SJSA1 (cell line): ENCODE results near the gene TENT5A. TPM values are rescaled to one million over a fixed set of nuclear protein-coding genes. Genes with fewer than 3 reads are reported as not detected.

Source experiments
- DNase-seq, 2 experiments: peaks; one replicate each; pipeline ENCODE4 v3.0.0-alpha.2; 2015 to 2020; ENCODE audit warnings: low spot score in 2 of 2, low read depth in 1 of 2
- H3K27ac ChIP-seq: fragments of 250-450 bp; sonication (Bioruptor Pico); 2 replicates; pipeline ENCODE4 v1.5.1; 2020; ENCODE audit warnings: mild to moderate bottlenecking, moderate library complexity
- H3K27me3 ChIP-seq: fragments of 250-450 bp; sonication (Bioruptor Pico); replicated peaks from 2 replicates; pipeline ENCODE4 v1.5.1; 2020; ENCODE audit warnings: mild to moderate bottlenecking, moderate library complexity
- H3K36me3 ChIP-seq: fragments of 250-450 bp; sonication (Bioruptor Pico); 2 replicates; pipeline ENCODE4 v1.5.1; 2020; ENCODE audit warnings: mild to moderate bottlenecking
- H3K4me1 ChIP-seq: fragments of 250-450 bp; sonication (Bioruptor Pico); replicated peaks from 2 replicates; pipeline ENCODE4 v1.6.1; 2021; ENCODE audit warnings: mild to moderate bottlenecking
- H3K4me3 ChIP-seq: fragments of 250-450 bp; sonication (Bioruptor Pico); 2 replicates; pipeline ENCODE4 v1.5.1; 2020; ENCODE audit warnings: mild to moderate bottlenecking
- H3K9me3 ChIP-seq: fragments of 250-450 bp; sonication (Bioruptor Pico); replicated peaks from 2 replicates; pipeline ENCODE4 v1.5.1; 2020; ENCODE audit warnings: mild to moderate bottlenecking
- total RNA-seq: library from RNA; depleted of rRNA; stranded (reverse); fragments of >200 nt; shearing (Covaris generic); gene quantifications from 2 replicates; pipeline ENCODE4 v1.2.3, GENCODE V29; 2014

The TENT5A gene
- total RNA-seq, 1 experiment from 2014 or later: 12.8 TPM

DNA sequence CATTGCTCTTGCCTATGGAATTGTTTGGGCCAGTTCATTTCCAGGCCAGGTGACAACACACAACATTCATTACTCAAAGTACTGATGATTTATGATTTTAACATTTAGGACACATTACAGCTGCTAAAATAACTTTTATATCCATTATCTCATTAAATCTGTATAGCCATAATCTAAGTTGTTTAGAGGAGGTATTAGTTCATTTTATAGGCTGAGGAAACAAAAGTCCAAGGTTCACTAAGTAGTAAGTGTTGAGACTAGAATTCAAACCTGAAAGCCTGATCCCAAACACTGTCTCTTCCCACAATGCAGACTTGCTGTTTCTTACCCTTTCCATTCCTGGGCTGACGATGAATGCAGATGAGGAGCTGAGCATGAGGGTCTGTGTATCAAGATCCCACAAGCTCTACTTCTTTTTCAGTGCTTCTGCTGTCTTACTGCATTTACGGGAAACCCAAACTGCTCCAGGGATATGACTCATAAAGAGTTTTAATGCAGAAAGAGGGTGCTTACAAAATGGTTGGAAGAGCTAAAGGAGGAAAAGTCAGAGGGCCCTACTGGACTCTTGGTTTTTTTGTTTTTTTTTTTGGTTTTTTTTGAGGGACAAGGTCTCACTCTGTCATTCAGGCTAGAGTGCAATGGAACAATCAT lies 17.9 kb downstream of the TENT5A start:
- H3K36me3 ChIP-seq: no peaks in the 10 kb centered on the region
- H3K4me1 ChIP-seq: no peaks in the 10 kb centered on the region
- H3K9me3 ChIP-seq: no peaks in the 10 kb centered on the region; the same call in 1 of the 2 replicates
- no peak for DNase-seq
- no peak overlapping the region for H3K4me3 ChIP-seq
- no peaks in the 10 kb centered on the region for H3K27me3 ChIP-seq
- H3K27ac ChIP-seq: no peak overlapping the region

DNA sequence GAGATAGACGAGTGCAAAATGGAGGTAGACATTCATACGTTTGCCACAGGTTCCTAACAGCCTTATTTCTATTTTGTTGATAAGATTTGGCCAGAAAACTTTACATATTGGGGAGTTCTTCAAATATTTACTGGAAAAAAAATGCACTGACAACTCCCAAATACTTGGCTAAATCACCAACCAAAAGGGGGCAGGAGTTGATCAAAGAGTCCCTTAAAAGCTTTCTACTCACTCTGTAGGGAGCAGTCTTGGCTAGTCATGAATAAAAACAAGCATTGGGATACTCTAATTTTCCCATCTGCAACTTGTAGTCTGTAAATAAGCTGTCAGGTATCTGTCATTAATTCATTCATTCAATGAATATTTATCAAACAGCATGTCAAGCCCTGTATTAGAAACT lies 18.4 kb downstream of the TENT5A start:
- Histone ChIP-seq H3K36me3 (no peaks in the 10 kb centered on the region), H3K9me3 (no peaks in the 10 kb centered on the region; the same call in 1 of the 2 replicates), H3K27me3 (no peaks in the 10 kb centered on the region), H3K4me3 (no peak overlapping the region), H3K4me1 (no peaks in the 10 kb centered on the region), H3K27ac (no peak overlapping the region)
- no peak for DNase-seq

DNA sequence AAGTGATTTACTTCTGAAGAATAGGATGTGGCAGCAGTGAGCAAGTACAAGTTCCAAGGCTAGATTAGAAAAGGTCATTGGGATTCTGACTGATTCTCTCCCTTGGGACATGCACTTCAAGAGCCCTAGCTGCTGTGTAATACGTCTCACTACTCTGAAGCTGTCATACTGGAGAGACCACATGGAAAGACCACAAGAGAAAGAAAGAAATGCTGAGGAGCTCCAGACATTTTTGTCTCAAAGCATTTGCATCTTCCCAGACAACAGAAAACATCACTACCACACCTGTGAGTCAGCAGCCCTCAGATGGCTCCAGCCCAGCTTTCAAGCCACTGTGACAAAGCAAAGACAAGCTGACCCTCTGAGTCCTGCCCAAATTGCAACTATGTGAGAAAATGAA lies 20.7 kb downstream of the TENT5A start:
- Histone ChIP-seq H3K27me3 (no peaks in the 10 kb centered on the region), H3K9me3 (no peaks in the 10 kb centered on the region; the same call in 1 of the 2 replicates), H3K4me1 (no peaks in the 10 kb centered on the region), H3K36me3 (no peaks in the 10 kb centered on the region), H3K27ac (no peak overlapping the region), H3K4me3 (no peak overlapping the region)
- no peak for DNase-seq

DNA sequence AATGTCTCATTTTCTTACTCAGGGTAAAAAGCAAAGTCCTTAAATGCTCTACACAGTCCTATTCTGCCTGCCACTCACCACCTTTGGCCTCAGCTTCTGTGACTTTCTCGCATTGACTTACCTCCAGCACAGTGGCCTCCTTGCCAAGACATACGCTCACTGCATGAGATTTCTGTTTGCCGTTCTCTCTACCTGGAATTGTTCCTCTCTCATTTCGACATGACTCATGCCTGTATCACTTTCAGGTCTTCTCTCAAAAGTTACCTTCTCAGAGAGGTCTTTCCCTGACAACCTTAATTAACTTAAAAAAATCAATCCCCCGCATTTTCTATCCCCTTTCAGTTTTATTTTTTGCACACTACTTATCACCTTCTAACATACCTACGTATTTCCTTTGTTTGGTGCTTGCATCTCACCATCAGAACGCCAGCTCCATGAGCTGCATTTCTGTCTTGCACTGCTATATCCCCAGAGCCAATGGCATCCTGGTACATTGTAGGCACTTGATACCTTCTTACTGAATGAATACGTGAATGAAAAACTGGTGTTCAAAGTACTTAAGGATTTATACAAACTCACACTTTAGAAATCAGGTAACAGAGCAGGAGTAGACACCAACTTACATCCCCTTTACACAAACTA lies 24.5 kb downstream of the TENT5A start:
- Histone ChIP-seq H3K4me1 (no peaks in the 10 kb centered on the region), H3K27me3 (no peaks in the 10 kb centered on the region), H3K4me3 (no peak overlapping the region), H3K36me3 (no peaks in the 10 kb centered on the region), H3K27ac (no peak overlapping the region), H3K9me3 (no peaks in the 10 kb centered on the region)
- DNase-seq: no peak

DNA sequence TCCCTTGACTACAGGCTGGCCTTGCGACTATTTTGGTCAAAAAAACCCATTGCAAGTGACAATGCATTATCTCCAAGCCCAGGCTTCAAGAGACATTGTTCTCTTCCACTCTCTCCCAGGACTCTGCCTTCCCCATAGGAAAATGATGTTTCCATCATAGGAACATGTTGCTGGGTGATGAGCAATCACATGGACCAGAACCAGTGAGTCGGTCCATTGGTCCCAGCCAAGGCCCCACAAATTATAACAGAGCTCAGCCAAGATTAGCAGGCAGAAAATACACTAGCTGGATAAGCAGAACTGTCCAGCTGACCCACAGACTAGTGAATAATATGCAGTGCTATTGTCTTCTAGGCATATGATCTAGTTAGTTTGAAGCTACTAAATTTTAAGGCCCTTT lies 27.4 kb downstream of the TENT5A start:
- H3K27me3 ChIP-seq: no peaks in the 10 kb centered on the region
- no peak overlapping the region for H3K4me3 ChIP-seq
- no peak for DNase-seq
- no peaks in the 10 kb centered on the region for H3K36me3 ChIP-seq
- no peak overlapping the region for H3K27ac ChIP-seq
- H3K4me1 ChIP-seq: no peaks in the 10 kb centered on the region
- no peaks in the 10 kb centered on the region for H3K9me3 ChIP-seq

DNA sequence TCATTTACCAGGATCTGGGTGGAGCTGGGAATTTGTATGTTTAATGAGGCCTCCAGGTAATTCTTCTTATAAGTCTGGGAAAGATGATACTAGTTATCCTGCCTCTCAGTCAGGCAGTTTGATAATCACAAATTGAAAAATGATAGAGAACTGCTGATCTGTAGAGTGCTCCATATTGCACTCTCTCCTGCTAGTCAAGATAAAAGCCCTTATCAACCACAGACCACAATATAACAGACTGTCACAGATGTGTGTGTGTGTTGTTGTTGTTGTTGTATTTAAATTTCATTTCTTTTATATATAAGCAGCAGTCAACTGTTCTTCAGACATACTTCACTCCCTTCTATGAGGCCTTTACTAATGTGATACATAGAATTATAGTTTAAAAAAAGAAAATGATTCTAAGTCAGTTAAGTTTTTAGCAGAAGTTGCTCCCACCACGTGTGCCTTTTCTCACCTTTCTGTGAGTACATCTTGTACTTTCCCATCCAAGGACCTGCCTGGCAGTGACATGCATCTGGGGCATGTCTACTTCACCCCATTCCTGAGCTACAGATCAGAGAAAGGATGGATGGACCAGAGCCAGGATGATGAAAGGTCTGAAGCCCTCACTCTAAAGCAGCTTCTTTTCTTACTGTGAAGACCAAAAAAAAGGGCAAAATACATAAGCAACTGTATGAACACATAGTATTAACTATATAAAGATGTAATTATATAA lies 29.8 kb downstream of the TENT5A start:
- DNase-seq: no peak
- no peaks in the 10 kb centered on the region for H3K4me1 ChIP-seq
- no peaks in the 10 kb centered on the region for H3K36me3 ChIP-seq
- H3K27ac ChIP-seq: no peak overlapping the region
- H3K9me3 ChIP-seq: no peaks in the 10 kb centered on the region
- H3K27me3 ChIP-seq: no peaks in the 10 kb centered on the region
- H3K4me3 ChIP-seq: no peak overlapping the region

DNA sequence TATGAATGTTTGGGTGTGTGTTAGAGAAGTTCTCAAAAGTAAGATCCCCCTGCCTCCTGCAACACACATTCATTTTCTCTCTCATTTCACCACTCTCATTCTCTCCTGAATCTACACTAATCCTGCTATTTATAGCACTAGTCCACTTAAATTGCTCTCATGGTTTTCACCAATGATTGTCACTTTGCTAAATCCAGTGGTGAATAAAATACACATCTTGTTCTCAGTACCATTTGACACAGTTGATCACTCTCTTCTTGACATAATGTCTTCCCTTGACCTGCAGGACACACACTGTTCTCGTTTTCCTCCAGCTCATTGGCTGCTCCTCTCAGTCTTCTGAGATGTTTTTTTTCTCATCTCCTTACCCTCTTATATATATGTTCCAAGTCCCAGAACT lies 32.1 kb downstream of the TENT5A start:
- no peak overlapping the region for H3K4me3 ChIP-seq
- H3K27me3 ChIP-seq: no peaks in the 10 kb centered on the region
- H3K4me1 ChIP-seq: no peaks in the 10 kb centered on the region
- no peaks in the 10 kb centered on the region for H3K9me3 ChIP-seq
- DNase-seq: no peak
- H3K27ac ChIP-seq: no peak overlapping the region
- no peaks in the 10 kb centered on the region for H3K36me3 ChIP-seq

DNA sequence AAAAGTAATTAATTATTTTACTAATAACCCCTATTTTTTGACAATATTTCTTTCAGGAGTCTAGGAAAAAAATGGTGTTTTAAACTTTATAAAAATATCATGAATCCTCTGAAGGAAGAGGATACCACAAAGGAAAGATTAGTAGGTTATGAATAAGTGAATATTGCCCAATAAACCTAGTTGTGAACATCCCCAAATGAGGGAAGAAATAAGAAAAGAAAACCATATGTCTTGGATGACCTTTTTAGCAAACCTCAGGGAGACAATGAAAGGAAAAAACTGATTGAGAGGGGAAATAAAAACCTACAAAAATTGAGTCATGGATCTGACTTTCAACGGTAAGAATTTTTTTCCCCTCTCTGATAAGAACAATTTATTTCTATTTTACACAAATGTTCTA lies 34.4 kb downstream of the TENT5A start:
- Histone ChIP-seq H3K4me1 (no peaks in the 10 kb centered on the region), H3K36me3 (no peaks in the 10 kb centered on the region), H3K4me3 (no peak overlapping the region), H3K9me3 (no peaks in the 10 kb centered on the region), H3K27ac (no peak overlapping the region), H3K27me3 (no peaks in the 10 kb centered on the region)
- no peak for DNase-seq

DNA sequence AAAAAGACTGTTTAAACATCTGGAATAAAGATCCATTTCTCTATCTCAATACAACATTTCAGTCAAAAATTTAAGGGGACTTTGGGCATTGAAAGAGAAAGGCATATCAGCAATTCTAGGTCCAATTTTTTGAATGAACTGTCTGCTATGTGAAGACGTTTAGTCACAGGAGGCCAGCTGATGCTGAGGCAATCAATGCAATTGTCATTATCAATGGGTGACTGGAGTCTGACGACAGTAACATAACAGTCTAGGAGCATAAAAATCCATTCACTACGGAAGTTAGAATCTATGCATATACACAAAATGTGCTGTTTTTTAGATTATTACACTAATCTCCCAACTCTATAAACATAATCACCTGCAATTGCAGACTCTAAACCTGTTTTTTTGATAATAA lies 37.8 kb downstream of the TENT5A start:
- Histone ChIP-seq H3K4me3 (no peak overlapping the region), H3K36me3 (no peaks in the 10 kb centered on the region), H3K27ac (no peak overlapping the region), H3K9me3 (no peaks in the 10 kb centered on the region), H3K4me1 (no peaks in the 10 kb centered on the region), H3K27me3 (no peaks in the 10 kb centered on the region)
- no peak for DNase-seq

DNA sequence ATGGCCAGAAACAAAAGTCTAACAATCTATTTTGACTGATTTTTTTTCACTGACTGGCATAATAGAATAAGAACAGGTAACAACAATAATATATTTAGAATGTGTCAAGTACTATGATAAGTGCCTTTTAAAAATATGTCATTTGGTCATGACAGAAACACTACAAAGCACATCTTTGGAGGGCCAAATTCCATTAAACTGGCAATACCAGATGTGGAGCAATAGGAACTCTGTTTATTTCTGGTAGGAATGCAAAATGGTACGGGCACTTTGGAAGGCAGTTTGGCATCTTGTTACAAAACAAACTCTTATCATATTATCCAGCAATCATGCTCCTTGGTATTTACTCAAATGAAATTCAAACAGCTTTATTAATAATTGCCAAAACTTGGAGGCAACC lies 39.3 kb downstream of the TENT5A start:
- H3K27me3 ChIP-seq: no peaks in the 10 kb centered on the region
- no peak for DNase-seq
- H3K9me3 ChIP-seq: no peaks in the 10 kb centered on the region
- H3K27ac ChIP-seq: no peak overlapping the region
- H3K4me3 ChIP-seq: no peak overlapping the region
- no peaks in the 10 kb centered on the region for H3K36me3 ChIP-seq
- H3K4me1 ChIP-seq: no peaks in the 10 kb centered on the region

DNA sequence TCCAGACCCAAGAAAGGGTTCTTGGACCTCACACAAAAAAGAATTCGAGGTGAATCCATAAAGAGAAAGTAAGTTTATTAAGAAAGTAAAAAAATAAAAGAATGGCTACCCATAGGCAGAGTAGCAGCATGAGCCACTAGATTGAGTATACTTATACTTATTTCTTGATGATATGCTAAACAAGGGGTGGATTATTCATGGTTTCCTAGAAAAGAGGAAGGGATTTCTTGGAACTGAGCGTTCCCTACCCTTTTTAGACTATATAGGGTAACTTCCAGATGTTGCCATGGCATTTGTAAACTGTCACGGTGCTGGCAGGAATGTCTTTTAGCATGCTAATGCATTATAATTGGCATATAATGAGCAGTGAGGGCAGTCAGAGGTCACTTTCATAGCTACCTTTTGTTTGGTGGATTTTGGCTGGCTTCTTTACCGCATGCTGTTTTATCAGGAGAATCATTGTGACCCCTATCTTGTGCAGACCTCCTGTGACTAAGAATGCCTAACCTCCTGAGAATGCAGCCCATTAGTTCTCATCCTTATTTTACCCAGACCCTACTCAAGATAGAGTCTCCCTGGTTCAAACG lies 44.3 kb downstream of the TENT5A start:
- Histone ChIP-seq H3K27ac (no peak overlapping the region), H3K27me3 (no peaks in the 10 kb centered on the region), H3K9me3 (no peaks in the 10 kb centered on the region), H3K4me3 (no peak overlapping the region), H3K4me1 (no peaks in the 10 kb centered on the region), H3K36me3 (no peaks in the 10 kb centered on the region)
- no peak for DNase-seq

DNA sequence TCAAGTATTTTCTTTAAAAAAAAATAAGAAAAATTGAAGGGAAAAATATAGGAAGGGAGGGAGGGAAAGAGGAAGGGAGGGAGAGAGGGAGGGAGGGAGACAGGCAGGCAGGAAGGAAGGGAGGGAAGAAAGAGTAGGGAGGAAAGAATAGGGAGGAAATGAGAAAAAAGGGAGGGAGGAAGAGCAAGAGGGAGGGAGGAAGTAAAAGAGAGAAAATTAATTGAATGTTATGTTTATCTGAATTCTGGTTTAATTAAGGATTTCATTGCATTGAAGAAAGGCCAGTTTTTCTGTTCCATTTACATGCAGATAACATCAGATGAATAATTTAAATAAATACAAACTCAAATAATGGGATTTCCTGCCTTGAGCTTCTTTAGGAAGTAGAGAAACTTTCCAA lies 47.8 kb downstream of the TENT5A start:
- Histone ChIP-seq H3K9me3 (no peaks in the 10 kb centered on the region), H3K4me1 (no peaks in the 10 kb centered on the region), H3K27me3 (no peaks in the 10 kb centered on the region), H3K4me3 (no peak overlapping the region), H3K27ac (no peak overlapping the region), H3K36me3 (no peaks in the 10 kb centered on the region)
- no peak for DNase-seq

DNA sequence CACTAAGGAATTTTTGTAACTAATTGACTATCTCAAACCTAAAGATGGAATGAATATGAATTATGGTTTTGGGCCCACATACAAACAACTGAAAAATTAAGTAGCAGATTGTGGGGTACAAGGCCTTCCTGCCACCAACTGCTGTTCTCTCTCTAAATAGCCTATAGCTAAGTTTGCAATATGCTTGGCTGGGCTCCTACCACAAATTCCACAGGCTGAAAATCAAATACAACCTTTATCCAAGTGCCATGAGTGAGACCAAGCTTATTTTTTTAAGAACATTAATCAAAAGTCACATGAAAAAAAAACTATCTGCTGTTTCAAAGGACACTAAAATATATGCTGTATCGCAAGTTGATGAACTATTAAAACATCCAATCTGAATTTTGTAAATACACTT lies 52.1 kb downstream of the TENT5A start:
- Histone ChIP-seq H3K4me3 (no peak overlapping the region), H3K27ac (no peak overlapping the region), H3K27me3 (no peaks in the 10 kb centered on the region), H3K4me1 (no peaks in the 10 kb centered on the region), H3K36me3 (no peaks in the 10 kb centered on the region), H3K9me3 (no peaks in the 10 kb centered on the region)
- DNase-seq: no peak

DNA sequence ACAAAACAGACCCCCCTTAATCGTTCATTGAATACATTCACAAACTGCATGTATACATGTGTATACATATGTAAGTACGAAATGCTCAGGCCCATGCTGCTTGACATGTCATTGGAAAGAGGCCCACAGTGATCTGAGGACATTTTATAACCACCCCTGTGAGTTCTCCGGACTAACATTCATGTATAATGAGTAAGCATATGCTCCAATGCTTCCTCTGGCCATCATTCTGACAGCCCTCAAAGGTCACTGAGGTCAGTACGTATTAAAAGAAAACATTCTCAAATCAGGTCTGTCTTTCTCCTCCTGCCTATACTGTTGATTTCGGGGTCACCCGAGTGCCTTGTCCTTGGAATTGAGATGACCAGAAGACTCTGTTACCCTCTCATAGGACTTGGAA lies 54.9 kb downstream of the TENT5A start:
- H3K27ac ChIP-seq: no peak overlapping the region
- no peak for DNase-seq
- H3K9me3 ChIP-seq: no peaks in the 10 kb centered on the region

More for the DNA sequence above, 54.9 kb downstream of the TENT5A start:
- Histone ChIP-seq H3K4me1 (no peaks in the 10 kb centered on the region), H3K4me3 (no peak overlapping the region), H3K27me3 (no peaks in the 10 kb centered on the region), H3K36me3 (no peaks in the 10 kb centered on the region)
